ENCODE data around the gene SNAPIN. TPM values are rescaled to one million over a fixed set of nuclear protein-coding genes. Genes with fewer than 3 reads are reported as not detected.

Gene SNAPIN
- total and polyA plus RNA-seq, 4 donors: 58.0 to 70.5 (median 67.8) TPM

DNA sequence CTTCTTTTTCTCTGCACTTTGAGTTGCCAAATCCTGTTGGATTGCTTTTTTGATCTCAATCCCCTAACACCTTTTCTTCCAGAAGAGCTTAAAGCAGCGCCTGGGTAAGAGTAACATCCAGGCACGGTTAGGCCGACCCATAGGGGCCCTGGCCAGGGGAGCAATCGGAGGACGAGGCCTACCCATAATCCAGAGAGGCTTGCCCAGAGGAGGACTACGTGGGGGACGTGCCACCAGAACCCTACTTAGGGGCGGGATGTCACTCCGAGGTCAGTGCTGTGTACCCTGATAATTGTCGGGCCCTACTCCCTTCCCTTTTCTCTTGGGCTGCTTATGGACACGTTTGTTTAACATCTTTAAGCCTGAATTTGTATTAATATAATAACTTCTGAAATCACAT lies 16.3 kb upstream of the SNAPIN start:
- H3K4me3 ChIP-seq (ENCODE audit: low read depth, low read length): no peak overlapping the region
- no peaks in the 10 kb centered on the region for H3K27me3 ChIP-seq (ENCODE audit: control insufficient read depth, insufficient read depth, low read length)
- peaks cover 4% of the 10 kb centered on the region for H3K4me1 ChIP-seq (ENCODE audit: control insufficient read depth, insufficient read depth, low read length)
- no peaks in the 10 kb centered on the region for H3K9me3 ChIP-seq (ENCODE audit: control insufficient read depth, insufficient read depth, low read length)
- peaks cover 69% of the 10 kb centered on the region for H3K36me3 ChIP-seq (ENCODE audit: control insufficient read depth, insufficient read depth, low read length)
- 93% methylated on average over 9 of the region's 11 CpGs for WGBS (ENCODE audit: insufficient coverage)
- DNase-seq (ENCODE audit: low read depth in 4 of 6, low spot score in 6 of 6): no peak
- H3K27ac ChIP-seq (ENCODE audit: low read depth, low read length): no peak overlapping the region

DNA sequence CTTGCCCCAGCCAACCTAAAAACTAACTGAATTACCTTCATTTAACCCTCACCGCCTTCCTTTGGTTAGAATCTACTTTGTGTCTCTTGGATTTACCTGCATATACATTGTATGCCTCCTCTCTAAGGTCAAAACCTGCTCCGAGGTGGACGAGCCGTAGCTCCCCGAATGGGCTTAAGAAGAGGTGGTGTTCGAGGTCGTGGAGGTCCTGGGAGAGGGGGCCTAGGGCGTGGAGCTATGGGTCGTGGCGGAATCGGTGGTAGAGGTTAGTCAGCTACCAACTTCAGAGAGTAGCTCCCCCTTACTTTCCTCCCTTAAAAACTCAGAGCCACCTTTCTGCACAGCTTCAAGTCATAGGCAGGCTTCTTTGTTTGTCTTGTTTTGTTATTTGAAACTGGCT lies 15.4 kb upstream of the SNAPIN start:
- no peak for DNase-seq (ENCODE audit: low read depth in 4 of 6, low spot score in 6 of 6)
- Histone ChIP-seq H3K4me1 (ENCODE audit: control insufficient read depth, insufficient read depth, low read length) (no peaks in the 10 kb centered on the region), H3K36me3 (ENCODE audit: control insufficient read depth, insufficient read depth, low read length) (peaks cover 66% of the 10 kb centered on the region), H3K27ac (ENCODE audit: low read depth, low read length) (no peak overlapping the region), H3K4me3 (ENCODE audit: low read depth, low read length) (no peak overlapping the region), H3K27me3 (ENCODE audit: control insufficient read depth, insufficient read depth, low read length) (no peaks in the 10 kb centered on the region), H3K9me3 (ENCODE audit: control insufficient read depth, insufficient read depth, low read length) (no peaks in the 10 kb centered on the region)
- WGBS (ENCODE audit: insufficient coverage): 100% methylated on average over 1 of the region's 11 CpGs

DNA sequence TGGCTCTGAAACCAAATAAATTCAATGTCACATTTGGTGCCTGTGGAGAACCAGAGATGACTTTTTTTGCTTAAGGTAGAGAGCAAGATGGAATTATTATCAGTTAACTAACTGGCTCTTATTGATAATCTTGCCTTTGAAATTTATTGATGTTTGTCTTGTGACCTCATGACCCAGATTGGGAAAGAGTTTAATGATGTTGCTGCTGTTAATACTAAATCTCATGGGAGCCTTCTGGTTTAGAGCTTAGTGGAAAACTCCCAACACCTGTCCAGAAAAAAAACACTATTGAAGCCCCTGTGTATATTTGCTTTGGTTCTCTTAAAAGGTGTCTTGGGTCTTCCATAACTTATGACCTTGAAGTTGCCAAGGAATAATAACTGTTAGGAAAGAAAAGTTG lies 14.7 kb upstream of the SNAPIN start:
- no peak overlapping the region for H3K4me3 ChIP-seq (ENCODE audit: low read depth, low read length)
- H3K36me3 ChIP-seq (ENCODE audit: control insufficient read depth, insufficient read depth, low read length): peaks cover 59% of the 10 kb centered on the region
- H3K4me1 ChIP-seq (ENCODE audit: control insufficient read depth, insufficient read depth, low read length): no peaks in the 10 kb centered on the region
- no peak overlapping the region for H3K27ac ChIP-seq (ENCODE audit: low read depth, low read length)
- DNase-seq (ENCODE audit: low read depth in 4 of 6, low spot score in 6 of 6): no peak
- no peaks in the 10 kb centered on the region for H3K27me3 ChIP-seq (ENCODE audit: control insufficient read depth, insufficient read depth, low read length)
- no peaks in the 10 kb centered on the region for H3K9me3 ChIP-seq (ENCODE audit: control insufficient read depth, insufficient read depth, low read length)

DNA sequence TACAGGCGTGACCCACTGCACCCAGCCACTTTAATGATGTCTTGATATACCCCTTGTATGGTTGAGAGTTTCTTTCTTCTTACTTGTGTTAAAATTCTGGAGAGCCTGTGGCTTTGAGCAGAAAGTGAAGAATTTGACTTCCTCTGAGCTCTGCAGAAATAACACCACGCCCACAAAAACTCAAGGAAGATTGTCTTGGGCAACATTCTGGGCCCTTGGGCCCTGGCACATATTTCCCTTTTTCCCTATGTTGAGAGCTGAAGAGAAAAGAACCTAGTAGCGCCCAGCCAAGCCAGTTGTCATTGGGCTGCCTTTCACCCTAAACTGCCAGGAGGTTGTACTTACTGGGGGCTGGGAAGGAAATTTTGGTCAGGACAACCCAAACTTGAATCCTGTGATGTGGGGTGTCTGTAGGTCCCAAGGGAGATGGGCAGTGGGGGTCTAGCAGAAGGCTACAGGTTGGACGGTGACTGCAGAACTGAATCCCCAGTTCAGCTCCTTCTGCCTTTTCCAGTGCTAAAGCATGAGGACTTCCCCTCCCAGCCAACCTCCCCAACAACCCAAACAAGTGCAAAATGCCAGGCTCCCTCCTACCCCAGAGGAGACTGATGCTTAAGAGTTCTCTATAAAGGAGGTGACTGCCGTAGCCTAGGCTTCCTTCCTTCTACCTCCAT lies 11.7 kb upstream of the SNAPIN start:
- WGBS (ENCODE audit: insufficient coverage): 40% methylated on average over 1 of the region's 5 CpGs
- Histone ChIP-seq H3K9me3 (ENCODE audit: control insufficient read depth, insufficient read depth, low read length) (no peaks in the 10 kb centered on the region), H3K27ac (ENCODE audit: low read depth, low read length) (no peak overlapping the region), H3K36me3 (ENCODE audit: control insufficient read depth, insufficient read depth, low read length) (peaks cover 39% of the 10 kb centered on the region), H3K4me1 (ENCODE audit: control insufficient read depth, insufficient read depth, low read length) (peaks cover 12% of the 10 kb centered on the region), H3K27me3 (ENCODE audit: control insufficient read depth, insufficient read depth, low read length) (no peaks in the 10 kb centered on the region), H3K4me3 (ENCODE audit: low read depth, low read length) (no peak overlapping the region)
- no peak for DNase-seq (ENCODE audit: low read depth in 4 of 6, low spot score in 6 of 6)

DNA sequence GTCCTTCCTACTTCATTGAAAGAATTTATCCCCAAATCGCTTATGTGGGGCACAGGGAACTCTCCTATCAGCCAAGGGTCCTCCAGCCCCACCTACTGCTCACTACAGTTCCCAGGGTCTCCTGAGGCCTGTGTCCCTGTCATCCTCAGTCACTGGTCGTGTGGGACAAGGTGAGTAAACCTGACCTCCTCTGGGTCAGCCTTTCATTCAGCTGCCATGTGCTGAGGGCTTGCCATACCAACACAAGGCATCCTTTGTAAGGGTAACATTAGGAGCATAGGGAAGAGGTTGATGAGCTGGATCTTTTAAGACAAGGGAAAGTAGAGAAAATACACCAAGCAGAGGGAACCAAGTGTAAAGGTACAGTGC lies 11.2 kb upstream of the SNAPIN start:
- Histone ChIP-seq H3K36me3 (ENCODE audit: control insufficient read depth, insufficient read depth, low read length) (peaks cover 34% of the 10 kb centered on the region), H3K9me3 (ENCODE audit: control insufficient read depth, insufficient read depth, low read length) (no peaks in the 10 kb centered on the region), H3K27ac (ENCODE audit: low read depth, low read length) (no peak overlapping the region), H3K27me3 (ENCODE audit: control insufficient read depth, insufficient read depth, low read length) (no peaks in the 10 kb centered on the region), H3K4me1 (ENCODE audit: control insufficient read depth, insufficient read depth, low read length) (peaks cover 12% of the 10 kb centered on the region), H3K4me3 (ENCODE audit: low read depth, low read length) (no peak overlapping the region)
- WGBS (ENCODE audit: insufficient coverage): 60% methylated on average over 1 of the region's 2 CpGs
- DNase-seq (ENCODE audit: low read depth in 4 of 6, low spot score in 6 of 6): no peak

DNA sequence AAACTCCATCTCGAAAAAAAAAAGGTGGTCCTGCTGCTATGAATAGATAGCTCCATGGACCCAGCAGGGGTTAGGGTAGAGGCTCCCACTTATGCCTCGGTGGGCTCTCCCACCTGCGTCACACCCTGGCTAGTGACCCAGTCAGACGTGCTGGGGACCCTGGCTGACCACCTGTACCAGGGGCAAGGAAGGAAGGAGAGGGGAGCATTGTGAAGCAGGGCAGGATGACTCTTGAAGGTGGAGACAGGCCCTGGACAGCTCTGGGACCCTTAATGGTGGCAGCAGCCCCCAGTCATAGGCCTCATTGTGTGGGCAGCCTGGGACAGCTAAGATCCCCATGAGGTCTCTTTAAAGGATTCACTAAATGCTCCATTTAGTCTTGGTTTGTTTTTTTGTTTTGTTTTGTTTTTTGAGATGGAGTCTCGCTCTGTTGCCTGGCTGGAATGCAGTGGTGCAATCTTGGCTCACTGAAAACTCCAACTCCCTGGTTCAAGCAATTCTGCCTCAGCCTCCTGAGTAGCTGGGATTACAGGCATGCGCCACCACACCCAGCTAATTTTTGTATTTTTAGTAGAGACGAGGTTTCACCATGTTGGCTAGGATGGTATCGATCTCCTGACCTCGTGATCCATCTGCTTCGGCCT lies 10.4 kb upstream of the SNAPIN start:
- no peak overlapping the region for H3K27ac ChIP-seq (ENCODE audit: low read depth, low read length)
- WGBS (ENCODE audit: insufficient coverage): 88% methylated on average over 8 of the region's 10 CpGs
- H3K9me3 ChIP-seq (ENCODE audit: control insufficient read depth, insufficient read depth, low read length): no peaks in the 10 kb centered on the region
- peaks cover 31% of the 10 kb centered on the region for H3K36me3 ChIP-seq (ENCODE audit: control insufficient read depth, insufficient read depth, low read length)
- H3K4me3 ChIP-seq (ENCODE audit: low read depth, low read length): no peak overlapping the region
- H3K27me3 ChIP-seq (ENCODE audit: control insufficient read depth, insufficient read depth, low read length): no peaks in the 10 kb centered on the region
- DNase-seq (ENCODE audit: low read depth in 4 of 6, low spot score in 6 of 6): no peak
- peaks cover 12% of the 10 kb centered on the region for H3K4me1 ChIP-seq (ENCODE audit: control insufficient read depth, insufficient read depth, low read length)

DNA sequence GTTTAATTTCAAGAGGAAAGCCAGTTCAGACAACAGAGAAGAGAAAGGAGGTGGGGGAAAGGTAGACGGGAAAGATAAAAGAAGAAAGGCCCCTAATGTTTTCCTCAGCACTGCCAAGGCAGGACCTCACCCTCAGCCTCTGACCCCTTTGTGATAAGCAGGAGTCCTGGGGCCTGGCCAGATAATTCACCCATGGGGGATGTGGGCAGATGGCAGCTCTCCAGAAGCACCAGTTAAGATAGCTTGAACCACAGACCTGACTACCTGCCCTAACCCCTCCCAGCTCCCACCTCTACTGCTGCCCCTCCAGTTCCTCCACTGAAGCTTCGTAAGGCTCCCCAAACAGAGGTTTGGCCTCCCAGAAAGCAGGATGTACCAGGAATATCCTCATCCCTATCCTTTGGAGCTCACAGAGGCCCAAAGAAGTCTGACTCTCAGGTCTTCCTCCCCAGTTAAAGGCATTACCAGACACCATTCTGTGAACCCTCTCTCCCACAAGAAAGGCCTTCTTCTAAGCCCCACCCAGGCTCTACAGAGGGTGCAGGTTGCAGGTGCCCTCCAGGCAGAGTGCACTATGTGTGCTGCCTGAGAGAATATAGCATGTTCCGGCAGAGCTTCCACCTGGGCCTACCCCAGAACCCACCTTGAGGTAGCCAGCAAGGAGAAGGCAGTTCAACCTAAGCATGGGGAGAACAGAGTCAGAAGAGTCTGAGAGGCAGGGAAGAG lies 9.2 kb upstream of the SNAPIN start:
- WGBS (ENCODE audit: insufficient coverage): 74% methylated on average over 2 of the region's 3 CpGs
- H3K4me3 ChIP-seq (ENCODE audit: low read depth, low read length): no peak overlapping the region

DNA sequence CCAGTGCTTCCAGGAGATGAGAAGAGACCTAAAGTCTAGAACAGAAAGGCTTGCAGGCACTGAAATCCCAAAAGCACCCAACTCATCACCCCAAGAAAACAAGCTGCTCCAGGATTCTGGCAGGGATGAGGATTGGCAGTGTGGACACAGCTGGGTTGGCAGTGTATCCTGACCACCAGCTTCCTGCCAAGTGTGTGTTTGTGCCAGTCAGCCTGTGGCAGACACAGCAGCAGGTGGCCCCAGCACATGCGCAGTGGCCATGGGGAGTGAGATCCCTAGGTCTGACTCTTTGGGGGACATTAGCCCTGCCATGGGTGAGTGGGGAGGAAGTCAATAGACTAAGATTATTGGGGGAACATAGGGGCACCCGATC lies 8.7 kb upstream of the SNAPIN start:
- H3K36me3 ChIP-seq (ENCODE audit: control insufficient read depth, insufficient read depth, low read length): peaks cover 23% of the 10 kb centered on the region
- no peaks in the 10 kb centered on the region for H3K9me3 ChIP-seq (ENCODE audit: control insufficient read depth, insufficient read depth, low read length)
- no peak overlapping the region for H3K4me3 ChIP-seq (ENCODE audit: low read depth, low read length)
- peak in 2 of 6 donors; percentile 55 to 86 for DNase-seq (ENCODE audit: low read depth in 4 of 6, low spot score in 6 of 6)
- WGBS (ENCODE audit: insufficient coverage): 70% methylated on average over 2 of the region's 2 CpGs
- H3K4me1 ChIP-seq (ENCODE audit: control insufficient read depth, insufficient read depth, low read length): peaks cover 12% of the 10 kb centered on the region
- no peak overlapping the region for H3K27ac ChIP-seq (ENCODE audit: low read depth, low read length)
- no peaks in the 10 kb centered on the region for H3K27me3 ChIP-seq (ENCODE audit: control insufficient read depth, insufficient read depth, low read length)

More for the DNA sequence above, 9.2 kb upstream of the SNAPIN start:
- no peak for DNase-seq (ENCODE audit: low read depth in 4 of 6, low spot score in 6 of 6)
- no peaks in the 10 kb centered on the region for H3K27me3 ChIP-seq (ENCODE audit: control insufficient read depth, insufficient read depth, low read length)
- no peaks in the 10 kb centered on the region for H3K9me3 ChIP-seq (ENCODE audit: control insufficient read depth, insufficient read depth, low read length)
- peaks cover 12% of the 10 kb centered on the region for H3K4me1 ChIP-seq (ENCODE audit: control insufficient read depth, insufficient read depth, low read length)
- H3K36me3 ChIP-seq (ENCODE audit: control insufficient read depth, insufficient read depth, low read length): peaks cover 25% of the 10 kb centered on the region
- no peak overlapping the region for H3K27ac ChIP-seq (ENCODE audit: low read depth, low read length)

DNA sequence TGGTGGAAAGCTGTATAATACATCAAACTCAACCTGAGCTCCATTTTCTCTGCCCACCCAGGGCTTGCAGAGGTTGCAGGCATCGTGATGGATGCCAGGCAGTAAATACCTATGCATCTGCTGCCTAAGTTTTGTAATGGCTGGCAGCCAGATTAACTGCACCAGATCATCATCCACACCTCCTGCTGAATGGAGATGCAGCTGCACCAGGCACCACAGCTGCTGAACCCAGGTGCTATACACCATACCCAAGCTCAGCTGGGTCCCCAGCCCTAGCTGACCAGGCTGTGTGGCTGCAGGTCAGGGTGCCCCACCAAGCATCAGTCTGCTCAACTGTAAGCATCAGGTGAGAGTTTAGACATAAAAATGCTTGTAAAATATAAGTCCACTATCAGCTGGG lies 6.7 kb upstream of the SNAPIN start:
- no peak for DNase-seq (ENCODE audit: low read depth in 4 of 6, low spot score in 6 of 6)
- H3K36me3 ChIP-seq (ENCODE audit: control insufficient read depth, insufficient read depth, low read length): peaks cover 6% of the 10 kb centered on the region
- no peak overlapping the region for H3K27ac ChIP-seq (ENCODE audit: low read depth, low read length)
- no peaks in the 10 kb centered on the region for H3K9me3 ChIP-seq (ENCODE audit: control insufficient read depth, insufficient read depth, low read length)
- WGBS (ENCODE audit: insufficient coverage): 86% methylated on average over 1 of the region's 1 CpG
- no peak overlapping the region for H3K4me3 ChIP-seq (ENCODE audit: low read depth, low read length)
- H3K4me1 ChIP-seq (ENCODE audit: control insufficient read depth, insufficient read depth, low read length): peaks cover 12% of the 10 kb centered on the region
- H3K27me3 ChIP-seq (ENCODE audit: control insufficient read depth, insufficient read depth, low read length): no peaks in the 10 kb centered on the region

Measured in spinal cord (tissue), 10 donors.